Mesendoderm (in vitro differentiated cells): ENCODE data around the gene SPARCL1.

Source experiments
- DNase-seq: peaks from one replicate; pipeline ENCODE4 v3.0.0; 2013
- H2AK5ac ChIP-seq: 2 replicates; pipeline ENCODE4 v1.6.1; 2013; ENCODE audit warnings: low read length, inconsistent platforms
- H2BK120ac ChIP-seq: 2 replicates; pipeline ENCODE4 v1.6.1; 2013; ENCODE audit warnings: low read depth, mild to moderate bottlenecking, low read length, moderate library complexity, mixed read lengths
- H2BK15ac ChIP-seq: replicated peaks from 2 replicates; pipeline ENCODE4 v1.6.1; 2013; ENCODE audit warnings: low read depth, mild to moderate bottlenecking, moderate library complexity
- H2BK5ac ChIP-seq: 2 replicates; pipeline ENCODE4 v1.6.1; 2013; ENCODE audit warnings: low read length, inconsistent platforms
- H3K18ac ChIP-seq: 2 replicates; pipeline ENCODE4 v1.6.1; 2013; ENCODE audit warnings: mild to moderate bottlenecking, low read length, mixed read lengths
- H3K23ac ChIP-seq: one replicate; pipeline ENCODE4 v1.6.1; 2013; ENCODE audit warnings: low read length
- H3K27ac ChIP-seq: 2 replicates; pipeline ENCODE4 v1.5.1; 2013; ENCODE audit warnings: low read depth, mild to moderate bottlenecking, inconsistent platforms, low read length, moderate library complexity
- H3K27me3 ChIP-seq: 2 replicates; pipeline ENCODE4 v1.6.1; 2013; ENCODE audit warnings: low read length, control low read depth, mild to moderate bottlenecking, inconsistent platforms; ENCODE audit not compliant: insufficient read depth, poor library complexity
- H3K36me3 ChIP-seq: 2 replicates; pipeline ENCODE4 v1.6.1; 2013; ENCODE audit warnings: low read length, inconsistent platforms; ENCODE audit not compliant: control insufficient read depth, insufficient read depth
- H3K4ac ChIP-seq: one replicate; pipeline ENCODE4 v1.6.1; 2013; ENCODE audit warnings: low read depth, mild to moderate bottlenecking, low read length, moderate library complexity
- H3K4me1 ChIP-seq: 2 replicates; pipeline ENCODE4 v1.6.1; 2013; ENCODE audit warnings: low read depth, low read length, inconsistent platforms; ENCODE audit not compliant: control insufficient read depth
- H3K4me2 ChIP-seq: 2 replicates; pipeline ENCODE4 v1.6.1; 2013; ENCODE audit warnings: low read length
- H3K4me3 ChIP-seq: 2 replicates; pipeline ENCODE4 v1.5.1; 2013; ENCODE audit warnings: mild to moderate bottlenecking, low read length
- H3K56ac ChIP-seq: one replicate; pipeline ENCODE4 v1.6.1; 2013; ENCODE audit warnings: low read length
- H3K79me1 ChIP-seq: 2 replicates; pipeline ENCODE4 v1.6.1; 2013; ENCODE audit warnings: low read length, inconsistent platforms
- H3K79me2 ChIP-seq: 2 replicates; pipeline ENCODE4 v1.6.1; 2013; ENCODE audit warnings: mild to moderate bottlenecking, low read length; ENCODE audit not compliant: control insufficient read depth, insufficient read depth
- H3K9ac ChIP-seq: 2 replicates; pipeline ENCODE4 v1.6.1; 2013; ENCODE audit warnings: low read length, inconsistent platforms
- H4K5ac ChIP-seq: one replicate; pipeline ENCODE4 v1.6.1; 2013; ENCODE audit warnings: low read length
- H4K8ac ChIP-seq: one replicate; pipeline ENCODE4 v1.6.1; 2013; ENCODE audit warnings: low read depth, mild to moderate bottlenecking, control low read depth, low read length, moderate library complexity
- WGBS: extraction: QIAGEN DNeasy Blood & Tissue Kit; methylation state at CpG from one replicate; pipeline ENCODE4 v1.1.7; 2013; ENCODE audit warnings: low lambda C conversion rate, missing lambda C conversion rate; ENCODE audit not compliant: insufficient coverage; ENCODE audit errors: extremely low coverage; 5-methylcytosine and 5-hydroxymethylcytosine counted together

Gene SPARCL1

DNA sequence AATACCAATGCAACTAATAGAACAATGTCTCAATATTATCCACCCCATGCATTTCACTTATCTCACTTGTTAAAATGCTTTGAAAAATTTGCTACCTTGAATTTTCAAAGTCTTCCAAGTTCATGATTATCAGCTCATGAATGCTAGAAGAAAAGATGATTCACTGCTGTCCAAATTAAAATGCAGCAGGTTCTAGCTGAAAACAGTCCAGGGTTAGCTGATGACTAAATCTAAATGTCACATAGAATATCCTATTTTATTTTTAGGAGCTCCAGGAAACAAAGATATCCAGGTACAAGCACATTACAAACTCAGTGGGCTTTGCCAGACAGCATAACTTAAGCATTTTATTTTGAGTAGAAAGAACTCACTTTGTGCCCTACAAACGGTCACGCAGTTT lies 38.0 kb upstream of the SPARCL1 start:
- H3K56ac ChIP-seq, result no peak overlapping the region
- H3K4me2 ChIP-seq, result no peak overlapping the region
- H3K4ac ChIP-seq, result no peak overlapping the region
- H3K4me3 ChIP-seq, result no peak overlapping the region
- H3K23ac ChIP-seq, result no peak overlapping the region
- no peak overlapping the region for H2BK120ac ChIP-seq
- no peak overlapping the region for H2BK5ac ChIP-seq
- no peak overlapping the region for H2AK5ac ChIP-seq
- no peak overlapping the region for H3K18ac ChIP-seq
- H3K9ac ChIP-seq, result no peak overlapping the region
- no peaks in the 10 kb centered on the region for H3K79me2 ChIP-seq
- no peaks in the 10 kb centered on the region for H3K79me1 ChIP-seq
- no peak overlapping the region for H4K8ac ChIP-seq
- H4K5ac ChIP-seq, result no peak overlapping the region
- no peak for DNase-seq
- no peaks in the 10 kb centered on the region for H3K36me3 ChIP-seq
- no peak overlapping the region for H2BK15ac ChIP-seq
- H3K27me3 ChIP-seq, result no peaks in the 10 kb centered on the region
- no peak overlapping the region for H3K27ac ChIP-seq
- no CpG with 5 or more reads among the region's 2 CpGs for WGBS
- no peaks in the 10 kb centered on the region for H3K4me1 ChIP-seq

DNA sequence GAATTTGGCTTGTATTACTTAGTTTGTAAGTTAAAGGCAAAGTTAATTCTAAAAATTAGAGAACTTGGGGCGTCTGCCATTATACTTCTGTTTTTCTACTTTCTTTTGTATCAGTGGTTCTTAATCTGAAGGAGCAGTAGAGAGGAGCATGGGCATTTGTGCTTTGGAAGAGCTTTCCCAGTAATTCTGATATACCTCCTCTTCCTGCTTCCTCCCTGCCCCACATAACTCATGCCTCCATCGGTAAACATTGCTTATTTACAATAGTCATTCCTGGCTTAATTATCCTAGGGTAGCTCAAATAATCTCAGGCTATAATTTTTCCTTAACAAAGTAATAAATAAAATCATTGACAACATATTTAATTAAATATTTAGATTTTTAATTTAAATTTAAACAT lies 37.1 kb upstream of the SPARCL1 start:
- no peak overlapping the region for H2BK120ac ChIP-seq
- no peak overlapping the region for H3K4me2 ChIP-seq
- H3K36me3 ChIP-seq, result no peaks in the 10 kb centered on the region
- no peak overlapping the region for H2BK15ac ChIP-seq
- no peak overlapping the region for H4K5ac ChIP-seq
- no peak overlapping the region for H3K23ac ChIP-seq
- no peak overlapping the region for H3K4ac ChIP-seq
- no peak overlapping the region for H3K18ac ChIP-seq
- H3K56ac ChIP-seq, result no peak overlapping the region
- no peak overlapping the region for H3K4me3 ChIP-seq
- H3K27me3 ChIP-seq, result no peaks in the 10 kb centered on the region
- no peak overlapping the region for H4K8ac ChIP-seq
- no peaks in the 10 kb centered on the region for H3K79me2 ChIP-seq
- H3K9ac ChIP-seq, result no peak overlapping the region
- H3K4me1 ChIP-seq, result no peaks in the 10 kb centered on the region
- no CpG with 5 or more reads among the region's 2 CpGs for WGBS
- H3K27ac ChIP-seq, result no peak overlapping the region
- no peak overlapping the region for H2BK5ac ChIP-seq
- no peaks in the 10 kb centered on the region for H3K79me1 ChIP-seq
- H2AK5ac ChIP-seq, result no peak overlapping the region
- no peak for DNase-seq

DNA sequence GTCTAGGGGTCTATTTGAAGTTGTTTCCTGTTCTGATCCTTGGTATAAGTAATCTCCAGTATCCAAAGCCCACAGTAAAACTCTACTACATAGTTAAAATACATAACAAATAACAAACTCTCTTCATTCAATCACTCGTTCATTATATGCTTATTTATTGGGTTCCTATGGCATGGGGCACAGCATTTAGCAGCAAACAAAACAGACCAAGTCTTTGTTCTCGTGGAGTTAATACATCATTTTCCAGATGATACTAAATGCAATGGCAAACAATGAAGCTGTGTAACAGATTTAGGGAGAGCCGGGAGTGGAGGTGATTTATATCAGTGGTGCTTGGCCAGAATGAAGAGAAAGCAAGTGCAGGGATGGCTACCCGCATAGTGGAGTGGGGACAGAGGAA lies 36.6 kb upstream of the SPARCL1 start:
- no peaks in the 10 kb centered on the region for H3K4me1 ChIP-seq
- H4K5ac ChIP-seq, result no peak overlapping the region
- WGBS, result 100% methylated on average over 1 of the region's 4 CpGs
- no peak overlapping the region for H3K18ac ChIP-seq
- no peak overlapping the region for H2BK120ac ChIP-seq
- H3K79me1 ChIP-seq, result no peaks in the 10 kb centered on the region
- no peak overlapping the region for H3K4ac ChIP-seq
- H3K27me3 ChIP-seq, result no peaks in the 10 kb centered on the region
- no peak overlapping the region for H3K56ac ChIP-seq
- H3K27ac ChIP-seq, result no peak overlapping the region
- H4K8ac ChIP-seq, result no peak overlapping the region
- H3K4me3 ChIP-seq, result no peak overlapping the region
- H3K4me2 ChIP-seq, result no peak overlapping the region
- no peak overlapping the region for H3K9ac ChIP-seq
- no peak for DNase-seq
- no peak overlapping the region for H2BK5ac ChIP-seq
- H2AK5ac ChIP-seq, result no peak overlapping the region
- H3K79me2 ChIP-seq, result no peaks in the 10 kb centered on the region
- H3K23ac ChIP-seq, result no peak overlapping the region
- no peak overlapping the region for H2BK15ac ChIP-seq
- H3K36me3 ChIP-seq, result no peaks in the 10 kb centered on the region

DNA sequence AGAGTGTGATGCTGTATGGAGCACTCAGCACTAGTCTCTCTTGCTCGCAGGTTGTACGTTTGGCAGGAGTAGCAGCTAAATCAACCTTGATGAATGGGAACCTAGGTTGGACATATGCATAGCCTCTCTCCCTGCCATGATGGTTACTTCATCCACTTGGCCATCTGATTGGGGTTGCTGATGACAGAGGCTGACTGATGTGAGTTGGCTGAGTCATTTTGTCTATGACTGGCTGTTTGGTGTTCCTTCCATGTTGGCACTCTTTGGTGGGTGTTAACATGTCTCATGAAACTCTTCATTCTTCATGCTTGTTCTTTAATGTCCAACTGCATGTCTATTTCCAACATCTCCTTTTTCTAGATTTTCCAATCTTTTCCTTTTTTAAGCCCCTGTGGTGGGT lies 31.6 kb upstream of the SPARCL1 start:
- Histone ChIP-seq H3K4me2 (no peak overlapping the region), H3K36me3 (no peaks in the 10 kb centered on the region), H3K18ac (no peak overlapping the region), H3K79me1 (no peaks in the 10 kb centered on the region), H3K4me3 (no peak overlapping the region), H2BK15ac (no peak overlapping the region), H3K9ac (no peak overlapping the region), H3K56ac (no peak overlapping the region), H3K4ac (no peak overlapping the region), H2BK120ac (no peak overlapping the region), H3K23ac (no peak overlapping the region), H3K27me3 (no peaks in the 10 kb centered on the region), H4K8ac (no peak overlapping the region), H3K27ac (no peak overlapping the region), H4K5ac (no peak overlapping the region), H2AK5ac (no peak overlapping the region), H2BK5ac (no peak overlapping the region), H3K4me1 (peaks cover 2% of the 10 kb centered on the region), H3K79me2 (no peaks in the 10 kb centered on the region)
- no CpG with 5 or more reads among the region's 2 CpGs for WGBS
- no peak for DNase-seq

DNA sequence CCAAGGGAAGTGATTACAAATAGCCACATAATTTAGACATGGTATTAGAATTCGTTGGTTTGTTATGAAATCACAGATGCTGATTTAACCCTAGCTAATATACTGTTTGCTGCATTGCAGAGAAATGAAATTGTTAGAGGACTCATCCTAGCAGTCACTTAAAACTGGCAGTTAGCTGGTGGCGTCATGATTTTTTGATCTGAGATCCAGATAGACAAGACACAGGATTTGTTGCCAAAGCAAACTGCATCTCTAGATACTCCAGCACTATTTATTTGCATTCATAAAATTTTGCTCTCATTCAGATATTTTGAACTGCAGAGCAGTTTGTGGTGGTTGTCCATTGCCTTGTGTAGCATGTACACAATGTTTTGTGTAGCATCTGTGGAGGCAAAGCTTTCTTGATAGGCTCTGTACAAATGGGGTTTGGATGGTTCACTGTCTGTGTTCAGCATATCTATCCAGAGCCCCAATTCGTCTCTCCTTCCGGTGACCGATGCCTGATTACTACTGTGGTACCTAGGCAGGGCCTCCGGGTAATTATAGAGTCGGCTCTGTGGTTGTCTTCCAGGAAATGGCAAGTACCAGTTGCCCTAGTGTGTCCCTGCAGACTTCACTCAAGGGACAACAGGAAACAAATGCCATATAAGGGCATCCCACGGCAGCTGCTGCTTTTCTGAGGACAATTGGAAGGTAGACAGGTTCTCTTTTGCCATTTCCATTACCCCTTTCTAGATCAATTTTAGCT lies 30.1 kb upstream of the SPARCL1 start:
- no peak overlapping the region for H2BK5ac ChIP-seq
- no peak overlapping the region for H2BK15ac ChIP-seq
- H3K36me3 ChIP-seq, result no peaks in the 10 kb centered on the region
- no peak overlapping the region for H3K4me2 ChIP-seq
- no peak overlapping the region for H3K9ac ChIP-seq
- no peak overlapping the region for H3K4me3 ChIP-seq
- H3K18ac ChIP-seq, result no peak overlapping the region
- H3K4me1 ChIP-seq, result peaks cover 2% of the 10 kb centered on the region
- H3K4ac ChIP-seq, result no peak overlapping the region
- no CpG with 5 or more reads among the region's 8 CpGs for WGBS
- no peaks in the 10 kb centered on the region for H3K79me2 ChIP-seq
- H3K79me1 ChIP-seq, result no peaks in the 10 kb centered on the region
- no peak overlapping the region for H4K5ac ChIP-seq
- no peak overlapping the region for H4K8ac ChIP-seq
- no peak overlapping the region for H2AK5ac ChIP-seq
- no peak overlapping the region for H3K27ac ChIP-seq
- peak; percentile 78 for DNase-seq
- H3K56ac ChIP-seq, result peak overlapping the region; percentile 37
- H3K27me3 ChIP-seq, result no peaks in the 10 kb centered on the region
- H2BK120ac ChIP-seq, result no peak overlapping the region
- no peak overlapping the region for H3K23ac ChIP-seq

DNA sequence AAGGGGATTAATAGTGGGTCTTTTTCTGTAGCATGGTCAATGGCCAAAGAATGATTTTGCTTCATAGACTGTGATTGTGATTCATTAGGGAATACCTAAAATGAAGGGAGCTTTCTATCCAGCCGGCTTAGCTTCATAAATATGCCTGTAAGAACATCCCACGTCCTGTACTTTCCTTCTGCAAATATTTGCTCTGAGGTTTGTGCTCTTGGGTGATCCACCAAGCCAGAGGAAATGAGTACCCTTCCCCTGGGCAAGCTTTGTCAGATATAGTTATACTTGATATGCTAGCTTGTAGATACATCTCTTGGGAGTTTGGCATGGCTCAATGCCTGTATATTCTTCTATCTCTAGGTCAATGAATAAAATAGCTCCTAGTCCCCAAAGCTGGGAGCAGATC lies 28.2 kb upstream of the SPARCL1 start:
- Histone ChIP-seq H2BK15ac (no peak overlapping the region), H3K27ac (no peak overlapping the region), H3K4ac (no peak overlapping the region), H3K9ac (no peak overlapping the region), H3K4me1 (peaks cover 2% of the 10 kb centered on the region), H2BK5ac (no peak overlapping the region), H3K4me3 (no peak overlapping the region), H3K79me1 (no peaks in the 10 kb centered on the region), H3K79me2 (no peaks in the 10 kb centered on the region), H4K5ac (no peak overlapping the region), H3K56ac (no peak overlapping the region), H3K36me3 (no peaks in the 10 kb centered on the region), H3K27me3 (no peaks in the 10 kb centered on the region), H3K4me2 (no peak overlapping the region), H2AK5ac (no peak overlapping the region), H4K8ac (no peak overlapping the region), H2BK120ac (no peak overlapping the region), H3K18ac (no peak overlapping the region), H3K23ac (no peak overlapping the region)
- WGBS, result no CpG with 5 or more reads among the region's 2 CpGs
- DNase-seq, result no peak
